GM10266 (cell line): Measurements from ENCODE around the gene KCNJ9.
"Not testable (repeated sequence)": the region's sequence is repeated elsewhere in the genome, so short reads cannot be mapped to it uniquely, and the experiment has no call there.

Source experiments
- DNase-seq: peaks from one replicate; pipeline ENCODE4 v3.0.0; 2012; ENCODE audit errors: extremely low spot score
- TF ChIP-seq, protein P1 (sequence below): IDR thresholded peaks from 2 replicates; pipeline ENCODE4 v1.5.1; 2012; ENCODE audit warnings: mild to moderate bottlenecking, low read depth; ENCODE audit not compliant: control insufficient read depth, insufficient read depth; ENCODE audit errors: missing control alignments

KCNJ9 gene

DNA sequence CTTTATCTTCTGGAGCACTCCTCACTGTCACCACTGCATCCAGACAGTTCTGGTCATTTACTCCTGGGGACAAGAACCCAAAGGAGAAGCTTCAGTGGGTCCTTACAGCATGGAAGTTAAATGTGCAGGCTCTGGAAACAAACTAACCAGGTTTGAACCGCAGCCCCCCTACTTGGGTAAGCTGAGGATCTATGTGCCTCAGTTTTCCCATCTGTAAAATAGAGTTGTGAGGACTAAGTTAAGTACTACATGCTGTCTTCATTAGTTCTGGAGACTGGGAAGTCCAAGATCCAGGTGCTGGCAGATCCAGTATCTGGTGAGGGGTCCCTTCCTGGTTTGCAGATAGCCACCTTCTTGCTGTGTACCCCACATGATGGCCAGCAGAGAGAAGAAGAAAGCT is 26.2 kb downstream of the KCNJ9 start:
- TF ChIP-seq, protein P1, sequence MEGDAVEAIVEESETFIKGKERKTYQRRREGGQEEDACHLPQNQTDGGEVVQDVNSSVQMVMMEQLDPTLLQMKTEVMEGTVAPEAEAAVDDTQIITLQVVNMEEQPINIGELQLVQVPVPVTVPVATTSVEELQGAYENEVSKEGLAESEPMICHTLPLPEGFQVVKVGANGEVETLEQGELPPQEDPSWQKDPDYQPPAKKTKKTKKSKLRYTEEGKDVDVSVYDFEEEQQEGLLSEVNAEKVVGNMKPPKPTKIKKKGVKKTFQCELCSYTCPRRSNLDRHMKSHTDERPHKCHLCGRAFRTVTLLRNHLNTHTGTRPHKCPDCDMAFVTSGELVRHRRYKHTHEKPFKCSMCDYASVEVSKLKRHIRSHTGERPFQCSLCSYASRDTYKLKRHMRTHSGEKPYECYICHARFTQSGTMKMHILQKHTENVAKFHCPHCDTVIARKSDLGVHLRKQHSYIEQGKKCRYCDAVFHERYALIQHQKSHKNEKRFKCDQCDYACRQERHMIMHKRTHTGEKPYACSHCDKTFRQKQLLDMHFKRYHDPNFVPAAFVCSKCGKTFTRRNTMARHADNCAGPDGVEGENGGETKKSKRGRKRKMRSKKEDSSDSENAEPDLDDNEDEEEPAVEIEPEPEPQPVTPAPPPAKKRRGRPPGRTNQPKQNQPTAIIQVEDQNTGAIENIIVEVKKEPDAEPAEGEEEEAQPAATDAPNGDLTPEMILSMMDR: no peak
- no peak for DNase-seq

DNA sequence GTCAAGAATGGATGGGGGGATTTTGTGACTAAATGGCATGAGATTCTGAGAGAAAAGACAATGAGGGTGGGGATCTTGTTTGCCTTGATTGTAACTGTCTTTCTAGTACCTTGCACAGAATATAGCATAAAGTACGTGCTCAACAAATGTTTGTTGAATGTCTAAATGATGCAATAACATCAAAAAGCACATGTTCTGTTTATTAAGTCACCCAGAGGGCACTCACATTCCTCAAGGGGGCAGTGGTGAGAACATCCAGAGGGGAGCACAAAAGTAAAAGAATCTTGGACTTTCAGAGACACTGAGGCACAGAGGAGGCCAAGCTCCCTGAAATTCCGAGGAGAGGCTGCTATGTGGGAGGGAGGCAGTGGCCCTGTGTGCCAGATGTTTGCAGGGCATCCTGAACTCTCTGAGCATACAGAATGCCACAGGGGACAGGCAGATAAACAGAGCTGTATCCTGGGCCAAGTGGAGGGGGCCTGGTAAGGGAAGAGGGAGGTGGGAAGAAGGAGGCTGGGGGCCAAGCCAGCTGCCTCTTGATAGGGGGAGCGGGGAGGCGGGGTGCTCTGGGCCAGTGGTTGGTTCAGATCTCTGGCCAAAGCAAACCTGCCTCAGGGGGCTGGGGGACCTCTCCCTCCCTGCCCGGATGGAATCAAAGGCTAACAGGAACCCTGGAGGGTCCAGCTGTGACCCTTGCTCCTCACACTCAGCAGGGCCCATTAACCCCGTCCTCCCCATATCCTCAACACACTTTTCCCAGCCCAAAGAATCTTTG is 27.7 kb downstream of the KCNJ9 start:
- no peak for DNase-seq
- TF ChIP-seq, protein P1: peak; percentile 59

DNA sequence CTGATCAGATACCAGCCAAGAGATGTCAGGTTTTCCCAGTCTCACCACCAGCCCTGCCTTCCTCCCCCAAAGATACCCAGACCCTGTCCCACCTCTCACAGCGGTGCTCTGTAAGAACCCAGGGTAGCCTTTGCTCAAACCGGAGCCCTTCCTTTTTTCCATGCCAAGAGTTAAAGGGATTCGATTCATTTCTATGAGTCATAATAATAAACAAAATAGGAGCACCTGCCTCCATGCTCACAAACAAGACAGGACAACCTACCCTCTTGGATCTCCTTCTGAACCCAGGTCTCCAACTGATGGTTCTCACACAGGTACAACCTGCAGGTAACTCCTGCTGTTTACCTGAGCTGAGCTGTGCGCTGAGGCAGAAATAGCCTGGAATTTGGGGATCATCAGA is 28.3 kb downstream of the KCNJ9 start:
- no peak for DNase-seq
- TF ChIP-seq, protein P1: no peak

DNA sequence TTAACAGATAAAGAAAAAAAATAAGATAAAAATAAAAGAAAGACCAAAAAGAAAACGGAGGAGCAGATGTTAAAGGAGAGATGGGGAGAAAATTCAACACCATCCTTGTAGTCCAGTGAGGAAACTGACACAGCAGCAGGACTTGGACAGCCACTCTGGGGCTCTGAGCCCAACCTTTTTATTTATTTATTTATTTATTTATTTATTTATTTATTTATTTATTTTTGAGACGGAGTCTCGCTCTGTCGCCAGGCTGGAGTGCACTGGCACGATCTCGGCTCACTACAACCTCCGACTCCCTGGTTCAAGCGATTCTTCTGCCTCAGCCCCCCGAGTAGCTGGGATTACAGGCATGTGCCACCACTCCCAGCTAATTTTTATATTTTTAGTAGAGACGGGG is 30.1 kb downstream of the KCNJ9 start:
- DNase-seq: not testable (repeated sequence)

DNA sequence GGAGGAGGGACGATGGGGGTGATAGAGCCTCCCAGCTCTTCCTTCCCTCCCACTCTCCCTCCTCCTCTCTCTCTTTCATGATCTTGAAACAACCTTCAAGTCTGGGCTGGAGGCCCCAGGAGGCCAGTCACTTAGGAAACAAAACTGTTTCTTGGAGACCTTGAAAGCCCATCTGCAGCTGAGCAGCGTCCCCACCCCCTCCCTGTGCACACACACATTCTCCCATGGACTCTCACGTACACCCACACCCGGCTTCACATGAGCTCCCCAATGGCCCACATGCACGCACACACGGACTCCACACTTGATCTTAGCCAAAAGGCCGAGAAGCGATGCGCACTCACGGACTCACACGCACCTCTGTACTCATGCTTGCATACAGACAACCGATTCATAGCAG is 31.0 kb downstream of the KCNJ9 start:
- no peak for DNase-seq
- TF ChIP-seq, protein P1: no peak

DNA sequence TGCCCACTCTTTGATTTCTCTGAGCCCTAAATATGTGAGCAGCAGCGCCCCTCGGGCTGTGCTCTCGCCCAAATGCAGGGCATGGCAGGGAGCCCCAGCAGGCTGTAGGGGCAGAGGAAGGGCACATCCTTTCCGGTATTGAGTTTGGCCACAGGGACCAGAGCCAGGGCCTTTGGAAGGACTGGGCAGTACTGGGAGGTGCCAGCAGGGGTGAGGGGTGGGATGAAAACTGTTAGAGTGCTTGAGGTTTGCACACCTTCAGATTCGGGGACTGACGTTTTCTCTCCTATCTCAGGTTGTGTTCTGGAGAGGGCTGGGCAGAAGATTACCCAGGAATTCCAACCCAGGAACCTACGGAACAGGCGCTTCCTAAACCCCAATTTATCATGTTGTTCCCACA is 32.1 kb downstream of the KCNJ9 start:
- TF ChIP-seq, protein P1: no peak
- no peak for DNase-seq

DNA sequence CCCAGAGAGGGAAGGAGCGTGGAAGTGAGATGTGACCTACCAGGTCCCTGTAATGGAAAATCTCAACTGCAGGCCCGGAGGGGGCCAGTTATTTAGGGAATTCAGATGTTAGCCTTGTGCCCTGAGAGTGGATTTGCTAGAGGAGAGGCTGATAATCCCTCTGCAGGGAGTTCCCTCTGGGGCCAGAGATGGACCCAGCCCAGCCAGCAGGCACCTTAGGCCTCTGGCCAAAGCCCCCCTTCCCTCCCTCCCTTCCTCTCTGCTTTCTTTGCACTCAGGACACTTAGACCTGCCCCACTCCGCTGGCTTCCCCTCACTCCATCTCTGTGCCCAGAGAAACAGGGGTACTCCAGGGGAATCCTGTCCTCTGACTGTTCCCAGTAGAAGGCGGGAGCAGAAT is 32.7 kb downstream of the KCNJ9 start:
- TF ChIP-seq, protein P1: no peak
- DNase-seq: no peak
